K562 (cell line): ENCODE results near the gene LHB. TPM values are rescaled to one million over a fixed set of nuclear protein-coding genes. Genes with fewer than 3 reads are reported as not detected.

Experiments
- ELF1 ChIP-seq: fragments of 200-800 bp; sonication (Bioruptor generic); IDR thresholded peaks from 2 replicates; pipeline ENCODE4 v1.6.1; 2016; ENCODE audit warnings: missing genetic modification characterization, missing compliant biosample characterization
- ID3 ChIP-seq, 2 experiments: fragments of 250-450 bp in 1 of 2; fragments of 450-650 bp in 1 of 2; sonication (Bioruptor Pico) in 1 of 2; IDR thresholded peaks; 2 replicates each; pipeline versions ENCODE4 v1.6.1 to v1.8.0; 2016 to 2021; ENCODE audit warnings: mild to moderate bottlenecking in 2 of 2, moderate library complexity in 2 of 2, missing compliant biosample characterization in 1 of 2, missing genetic modification characterization in 1 of 2
- JUND ChIP-seq, 2 experiments: IDR thresholded peaks; 2 replicates in 1 of 2; 3 replicates in 1 of 2; pipeline ENCODE4 v1.6.1; 2011; ENCODE audit warnings: borderline replicate concordance in 2 of 2, low read depth in 2 of 2, low read length in 2 of 2, improper control_type of control experiment in 1 of 2, missing biosample characterization in 1 of 2, missing genetic modification characterization in 1 of 2, missing genetic modification reagents in 1 of 2
- KAT2B ChIP-seq: IDR thresholded peaks from one replicate; pipeline ENCODE4 v1.6.1; 2012; ENCODE audit warnings: low read depth, mild to moderate bottlenecking, control low read depth, inconsistent platforms, low read length, moderate library complexity
- LARP7 ChIP-seq: fragments of 450-650 bp; IDR thresholded peaks from 2 replicates; pipeline ENCODE4 v1.6.1; 2016
- MAX ChIP-seq: sonication (generic); formaldehyde crosslinking; IDR thresholded peaks from 2 replicates; pipeline ENCODE4 v1.9.0; 2022; ENCODE audit warnings: mild to moderate bottlenecking, missing genetic modification reagents
- NR4A1 ChIP-seq, 2 experiments: fragments of 250-450 bp in 1 of 2; fragments of 450-650 bp in 1 of 2; sonication (Bioruptor Pico) in 1 of 2; IDR thresholded peaks; 2 replicates each; pipeline versions ENCODE4 v1.4.0 to v1.6.1; 2016 to 2020; ENCODE audit warnings: mild to moderate bottlenecking in 2 of 2, missing compliant biosample characterization in 1 of 2, missing genetic modification characterization in 1 of 2, moderate library complexity in 1 of 2
- PHF21A ChIP-seq: fragments of 450-650 bp; IDR thresholded peaks from 2 replicates; pipeline ENCODE4 v1.6.1; 2017; ENCODE audit warnings: low read depth, borderline replicate concordance
- RBM25 ChIP-seq: fragments of 200-400 bp; formaldehyde crosslinking; IDR thresholded peaks from 2 replicates; pipeline ENCODE4 v1.6.1; 2018; ENCODE audit warnings: low read length, low read depth, moderate library complexity; ENCODE audit not compliant: severe bottlenecking
- RCOR1 ChIP-seq, 2 experiments: IDR thresholded peaks; 2 replicates each; pipeline ENCODE4 v1.6.1; 2012; ENCODE audit warnings: low read depth in 2 of 2, low read length in 2 of 2, borderline replicate concordance in 1 of 2, improper control_type of control experiment in 1 of 2
- SP1 ChIP-seq: sonication (generic); formaldehyde crosslinking; IDR thresholded peaks from 2 replicates; pipeline ENCODE4 v1.8.1; 2022; ENCODE audit warnings: mild to moderate bottlenecking, missing genetic modification reagents
- SPI1 ChIP-seq: IDR thresholded peaks from 2 replicates; pipeline ENCODE4 v1.6.1; 2011; ENCODE audit warnings: low read depth, low read length, control low read depth, borderline replicate concordance
- TCF7L2 ChIP-seq: fragments of 150-350 bp; IDR thresholded peaks from 2 replicates; pipeline ENCODE4 v1.6.1; 2016; ENCODE audit warnings: low read depth, mild to moderate bottlenecking, low read length, moderate library complexity
- ZC3H11A ChIP-seq: IDR thresholded peaks from 2 replicates; pipeline ENCODE4 v1.6.1; 2012; ENCODE audit warnings: low read depth, low read length, improper control_type of control experiment
- polyA plus RNA-seq, 8 experiments: library from polyadenylated mRNA; depleted of rRNA in 4 of 8; stranded (reverse) in 5 of 8; unstranded in 3 of 8; fragments of >200 nt; fragmentation: Nextera tagmentation in 2 of 8; fragmentation: Illumina TruSeq in 1 of 8; extraction: Ambion mirVana in 2 of 8; extraction: Trizol in 1 of 8; gene quantifications; 2 replicates each; pipeline versions ENCODE4 v1.2.1 to v1.2.3, GENCODE V29; 2011 to 2014; ENCODE audit warnings: inconsistent platforms in 1 of 8, missing spikeins in 1 of 8
- total RNA-seq, 7 experiments: library from RNA; depleted of rRNA in 6 of 7; stranded (reverse); fragments of >200 nt in 6 of 7; fragmentation: Illumina TruSeq in 2 of 7; extraction: Trizol in 2 of 7; gene quantifications; 2 replicates each; pipeline versions ENCODE4 v1.2.1 to v1.2.3, GENCODE V29; 2011 to 2021; ENCODE audit warnings: low replicate concordance in 1 of 7
- TF ChIP-seq, protein P1 (sequence below): fragments of 450-650 bp; formaldehyde crosslinking; conservative IDR thresholded peaks from 2 replicates; pipeline ENCODE4 v1.4.0; 2022; ENCODE audit warnings: mild to moderate bottlenecking, missing genetic modification characterization
- TF ChIP-seq, protein P2 (sequence below): fragments of 250-450 bp; sonication (Bioruptor Pico); IDR thresholded peaks from 2 replicates; pipeline ENCODE4 v1.5.0; 2020; ENCODE audit warnings: mild to moderate bottlenecking

LHB gene
- total and polyA plus RNA-seq, 9 of the 15 experiments (the other 6 are each of a cell fraction or from before 2014, with no cell fraction given), result 0.54 TPM; not detected in 8

DNA sequence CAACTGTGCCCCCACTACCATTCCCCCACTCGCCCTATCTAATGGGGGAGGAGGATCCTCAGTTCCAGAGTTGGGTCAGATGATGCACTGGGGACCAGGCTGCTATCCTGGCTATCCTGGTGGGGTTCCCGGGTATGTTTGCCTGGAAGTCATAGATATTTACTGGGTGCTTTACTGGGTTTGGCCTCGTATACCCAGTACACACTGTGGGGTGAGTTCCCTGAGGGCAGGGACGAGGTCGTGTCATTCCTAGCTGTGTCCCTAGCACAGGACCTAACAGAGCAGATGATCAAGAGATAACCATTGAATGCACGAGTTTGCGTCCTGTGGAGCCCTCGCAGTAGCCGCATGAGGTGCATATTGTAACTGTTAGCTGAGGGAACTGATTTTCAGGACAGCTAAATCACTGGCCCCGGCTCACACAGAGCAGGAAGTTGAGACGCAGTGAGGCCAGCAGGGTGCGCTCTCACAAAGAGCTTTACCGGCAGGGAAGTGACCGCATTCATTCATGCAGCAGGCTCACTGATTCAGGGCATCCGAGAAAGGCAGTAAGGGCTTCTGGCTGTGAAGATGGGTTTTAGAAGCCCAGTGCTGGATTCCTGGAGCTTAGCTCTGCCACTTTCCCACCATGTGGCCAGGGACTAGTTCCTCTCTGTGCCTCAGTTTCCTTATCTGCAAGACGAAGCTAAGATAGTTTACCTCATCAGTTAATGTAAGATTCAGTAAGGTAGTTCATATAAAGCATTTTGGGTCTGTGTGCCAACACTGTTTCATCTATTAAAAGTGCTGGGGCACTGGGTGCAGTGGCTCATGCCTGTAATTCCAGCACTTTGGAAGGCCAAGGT lies 17.2 kb downstream of the LHB start (continued):
- TF ChIP-seq NR4A1 (CRISPR knock-in tag; IDR thresholded peaks at IDR 0.05) (no peak), NR4A1 (tag; IDR thresholded peaks at IDR 0.05) (no peak), RCOR1 (IDR thresholded peaks at IDR 0.05; ENCODE audit: borderline replicate concordance in 1 of 2, low read depth in 2 of 2, low read length in 2 of 2) (peak; percentile 46 to 71; a peak in 2 of 4 replicates), JUND (IDR thresholded peaks at IDR 0.05; ENCODE audit: borderline replicate concordance, low read depth, low read length) (no peak), JUND (tag; IDR thresholded peaks at IDR 0.05; ENCODE audit: borderline replicate concordance, low read depth, low read length) (no peak), PHF21A (peak; percentile 69; the same call in 1 of the 2 replicates), ID3 (CRISPR knock-in tag; IDR thresholded peaks at IDR 0.05) (no peak), ID3 (tag; IDR thresholded peaks at IDR 0.05) (no peak), SP1 (CRISPR knock-in tag) (peak; percentile 41; the same call in 1 of the 2 replicates), TCF7L2 (no peak), MAX (CRISPR knock-in tag) (0 out of 2 replicates have a peak, but pooled peaks have one; percentile 16), KAT2B (no peak), ELF1 (peak; percentile 53), ZC3H11A (no peak), SPI1 (peak; percentile 49; the same call in 1 of the 2 replicates), LARP7 (no peak), RBM25 (no peak)
- TF ChIP-seq, protein P1, sequence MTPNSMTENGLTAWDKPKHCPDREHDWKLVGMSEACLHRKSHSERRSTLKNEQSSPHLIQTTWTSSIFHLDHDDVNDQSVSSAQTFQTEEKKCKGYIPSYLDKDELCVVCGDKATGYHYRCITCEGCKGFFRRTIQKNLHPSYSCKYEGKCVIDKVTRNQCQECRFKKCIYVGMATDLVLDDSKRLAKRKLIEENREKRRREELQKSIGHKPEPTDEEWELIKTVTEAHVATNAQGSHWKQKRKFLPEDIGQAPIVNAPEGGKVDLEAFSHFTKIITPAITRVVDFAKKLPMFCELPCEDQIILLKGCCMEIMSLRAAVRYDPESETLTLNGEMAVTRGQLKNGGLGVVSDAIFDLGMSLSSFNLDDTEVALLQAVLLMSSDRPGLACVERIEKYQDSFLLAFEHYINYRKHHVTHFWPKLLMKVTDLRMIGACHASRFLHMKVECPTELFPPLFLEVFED (CRISPR knock-in tag), result no peak
- TF ChIP-seq, protein P2, sequence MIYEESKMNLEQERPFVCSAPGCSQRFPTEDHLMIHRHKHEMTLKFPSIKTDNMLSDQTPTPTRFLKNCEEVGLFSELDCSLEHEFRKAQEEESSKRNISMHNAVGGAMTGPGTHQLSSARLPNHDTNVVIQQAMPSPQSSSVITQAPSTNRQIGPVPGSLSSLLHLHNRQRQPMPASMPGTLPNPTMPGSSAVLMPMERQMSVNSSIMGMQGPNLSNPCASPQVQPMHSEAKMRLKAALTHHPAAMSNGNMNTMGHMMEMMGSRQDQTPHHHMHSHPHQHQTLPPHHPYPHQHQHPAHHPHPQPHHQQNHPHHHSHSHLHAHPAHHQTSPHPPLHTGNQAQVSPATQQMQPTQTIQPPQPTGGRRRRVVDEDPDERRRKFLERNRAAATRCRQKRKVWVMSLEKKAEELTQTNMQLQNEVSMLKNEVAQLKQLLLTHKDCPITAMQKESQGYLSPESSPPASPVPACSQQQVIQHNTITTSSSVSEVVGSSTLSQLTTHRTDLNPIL (CRISPR knock-in tag), result no peak
